Duodenal mucosa (tissue), 2 donors: ENCODE data around the gene STARD7.

Source experiments
- H3K27ac ChIP-seq: one replicate; pipeline ENCODE4 v1.7.0; 2013; ENCODE audit warnings: low read depth, low read length
- H3K27me3 ChIP-seq, 2 donors: one replicate each; pipeline ENCODE4 v1.7.0; 2013; ENCODE audit warnings: low read length in 2 of 2, control low read depth in 1 of 2; ENCODE audit not compliant: insufficient read depth in 2 of 2, control insufficient read depth in 1 of 2
- H3K36me3 ChIP-seq, 2 donors: one replicate each; pipeline ENCODE4 v1.7.0; 2013; ENCODE audit warnings: low read length in 2 of 2, control low read depth in 1 of 2; ENCODE audit not compliant: insufficient read depth in 2 of 2, control insufficient read depth in 1 of 2
- H3K4me1 ChIP-seq, 2 donors: one replicate each; pipeline ENCODE4 v1.7.0; 2013; ENCODE audit warnings: low read length in 2 of 2, control low read depth in 1 of 2; ENCODE audit not compliant: insufficient read depth in 2 of 2, control insufficient read depth in 1 of 2
- H3K4me3 ChIP-seq, 2 donors: one replicate each; pipeline ENCODE4 v1.7.0; 2013; ENCODE audit warnings: low read length in 2 of 2, low read depth in 1 of 2
- H3K9ac ChIP-seq, 2 donors: one replicate each; pipeline ENCODE4 v1.7.0; 2013; ENCODE audit warnings: low read length in 2 of 2, low read depth in 1 of 2
- H3K9me3 ChIP-seq, 2 donors: one replicate each; pipeline ENCODE4 v1.7.0; 2013; ENCODE audit warnings: low read length in 2 of 2, control low read depth in 1 of 2; ENCODE audit not compliant: control insufficient read depth in 1 of 2

Gene STARD7

GRCh38 chr2:96151595-96152303 lies 56.9 kb downstream of the STARD7 start:
- Histone ChIP-seq H3K27me3 (no peaks in the 10 kb centered on the region), H3K9ac (no peak overlapping the region), H3K9me3 (no peaks in the 10 kb centered on the region), H3K4me1 (peaks cover 8 to 22% of the 10 kb centered on the region in 2 donors), H3K27ac (no peak overlapping the region), H3K36me3 (no peaks in the 10 kb centered on the region), H3K4me3 (no peak overlapping the region)

DNA sequence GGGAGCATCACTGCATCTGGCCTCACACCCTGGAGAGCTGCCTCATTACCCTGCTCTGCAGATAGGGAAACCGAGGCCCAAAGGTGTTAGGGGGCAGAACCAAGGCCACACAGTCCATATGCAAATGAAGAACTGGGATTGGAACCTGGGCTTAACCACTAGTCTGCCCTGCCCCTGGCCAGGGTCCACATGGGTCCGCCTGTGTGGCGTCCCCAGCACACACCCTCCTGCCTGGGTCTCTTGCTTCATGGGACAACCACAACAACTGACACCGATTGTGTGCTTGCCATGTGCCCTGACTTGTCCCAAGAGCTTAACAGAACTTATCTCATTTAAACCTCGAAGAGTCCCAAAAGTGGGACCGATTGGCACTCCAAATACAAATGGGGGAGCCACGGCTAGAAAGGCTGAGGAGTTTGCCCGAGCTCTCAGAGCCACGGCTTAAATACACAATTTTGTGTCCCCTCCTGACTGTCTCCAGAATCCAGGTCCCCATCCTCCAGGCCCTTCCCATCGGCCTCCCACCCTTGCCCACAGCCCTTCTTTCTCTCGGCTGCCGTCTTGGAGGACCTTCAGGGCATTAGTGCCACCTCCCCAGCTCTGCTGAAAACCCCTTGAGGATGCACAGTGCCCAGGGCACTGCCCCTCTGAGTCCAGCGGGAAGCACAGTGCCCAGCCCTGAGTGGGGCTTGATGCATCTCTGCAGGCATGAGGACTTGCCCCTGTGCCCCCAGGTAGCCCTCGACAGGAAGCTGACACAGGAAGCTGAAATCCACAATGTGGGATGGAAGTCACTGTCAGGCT lies 57.6 kb downstream of the STARD7 start:
- H3K9me3 ChIP-seq = no peaks in the 10 kb centered on the region
- no peak overlapping the region for H3K9ac ChIP-seq
- no peak overlapping the region for H3K4me3 ChIP-seq
- H3K27ac ChIP-seq = no peak overlapping the region
- H3K27me3 ChIP-seq = no peaks in the 10 kb centered on the region
- H3K36me3 ChIP-seq = no peaks in the 10 kb centered on the region
- H3K4me1 ChIP-seq = peaks cover 11 to 28% of the 10 kb centered on the region in 2 donors

- Histone ChIP-seq H3K36me3 (no peaks in the 10 kb centered on the region), H3K4me1 (peaks cover 11 to 34% of the 10 kb centered on the region in 2 donors), H3K4me3 (no peak overlapping the region), H3K27ac (no peak overlapping the region), H3K9ac (no peak overlapping the region), H3K9me3 (no peaks in the 10 kb centered on the region), H3K27me3 (no peaks in the 10 kb centered on the region)
Measured at GRCh38 chr2:96150007-96150640, 58.5 kb downstream of the STARD7 start.

GRCh38 chr2:96148410-96149217 lies 60.0 kb downstream of the STARD7 start:
- no peaks in the 10 kb centered on the region for H3K36me3 ChIP-seq
- H3K9me3 ChIP-seq = no peaks in the 10 kb centered on the region
- H3K9ac ChIP-seq = peak overlapping the region in 1 of 2 donors; percentile 12
- H3K27me3 ChIP-seq = no peaks in the 10 kb centered on the region
- H3K4me3 ChIP-seq = peak overlapping the region in 1 of 2 donors; percentile 32
- H3K27ac ChIP-seq = no peak overlapping the region
- H3K4me1 ChIP-seq = peaks cover 18 to 43% of the 10 kb centered on the region in 2 donors

- Histone ChIP-seq H3K9me3 (no peaks in the 10 kb centered on the region), H3K4me1 (peaks cover 22 to 46% of the 10 kb centered on the region in 2 donors), H3K27ac (no peak overlapping the region), H3K9ac (no peak overlapping the region), H3K4me3 (no peak overlapping the region), H3K27me3 (no peaks in the 10 kb centered on the region), H3K36me3 (no peaks in the 10 kb centered on the region)
Measured at GRCh38 chr2:96147593-96148201, 60.9 kb downstream of the STARD7 start.

DNA sequence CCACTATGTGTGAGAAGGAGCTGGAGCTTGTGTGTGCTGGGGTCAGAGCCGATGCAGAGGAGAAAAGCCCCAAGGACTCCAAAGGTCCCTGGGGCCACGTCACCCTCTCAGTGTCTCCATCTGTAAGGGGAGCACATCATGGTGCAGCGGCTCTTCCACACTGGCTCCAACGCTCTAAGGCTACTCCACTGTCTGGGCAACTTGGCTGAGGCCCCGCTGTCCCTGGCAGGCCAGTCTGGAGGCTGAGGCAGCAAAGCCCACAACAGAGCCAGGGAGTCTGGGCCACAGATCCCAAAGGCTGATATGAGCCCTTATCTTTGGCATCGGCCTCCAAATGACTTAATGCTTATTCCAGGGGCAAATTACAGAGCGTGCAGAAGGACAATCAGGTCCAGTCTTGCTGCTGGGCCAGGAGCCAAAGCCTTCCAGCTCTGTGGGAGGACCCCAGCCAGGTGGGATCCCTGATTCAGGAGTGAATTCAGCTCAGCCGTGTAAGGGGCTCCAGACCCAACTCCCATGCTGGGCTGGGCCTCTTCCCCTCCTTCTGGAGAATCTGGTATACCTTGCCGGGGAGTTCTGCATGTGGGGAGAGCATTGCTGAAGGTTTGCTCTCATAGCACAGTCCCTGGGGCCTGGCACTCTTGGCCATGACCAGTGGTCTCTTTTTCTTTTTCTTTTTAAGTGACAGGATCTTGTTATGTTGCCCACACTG lies 61.6 kb downstream of the STARD7 start:
- Histone ChIP-seq H3K4me1 (peaks cover 22 to 46% of the 10 kb centered on the region in 2 donors), H3K9me3 (no peaks in the 10 kb centered on the region), H3K27ac (peak overlapping the region; percentile 41), H3K4me3 (peak overlapping the region in 1 of 2 donors; percentile 13), H3K9ac (peak overlapping the region; percentile 17 to 32), H3K27me3 (no peaks in the 10 kb centered on the region), H3K36me3 (no peaks in the 10 kb centered on the region)

- peak overlapping the region; percentile 23 to 47 for H3K9ac ChIP-seq
- peak overlapping the region; percentile 61 for H3K27ac ChIP-seq
- H3K36me3 ChIP-seq = no peaks in the 10 kb centered on the region
- H3K9me3 ChIP-seq = no peaks in the 10 kb centered on the region
- peak overlapping the region; percentile 10 to 61 for H3K4me3 ChIP-seq
- H3K27me3 ChIP-seq = no peaks in the 10 kb centered on the region
- peaks cover 22 to 46% of the 10 kb centered on the region in 2 donors for H3K4me1 ChIP-seq
Measured at GRCh38 chr2:96146153-96146880, 62.3 kb downstream of the STARD7 start.

GRCh38 chr2:96145848-96146152 lies 62.8 kb downstream of the STARD7 start:
- Histone ChIP-seq H3K36me3 (no peaks in the 10 kb centered on the region), H3K9me3 (no peaks in the 10 kb centered on the region), H3K27me3 (no peaks in the 10 kb centered on the region), H3K4me3 (peak overlapping the region; percentile 61 to 70), H3K27ac (peak overlapping the region; percentile 61), H3K4me1 (peaks cover 22 to 46% of the 10 kb centered on the region in 2 donors), H3K9ac (peak overlapping the region; percentile 23 to 47)
